Stimulated activated CD4-positive, alpha-beta T cell treated with anti-CD3 and anti-CD28 coated beads, Interleukin-4, amount 100 ng/mL, for 4 hours (primary cell): ENCODE results near the gene TAF12.
A peak's percentile ranks its signal among the peaks of the same experiment; 100 is the strongest.
"Not testable (repeated sequence)": the region's sequence is repeated elsewhere in the genome, so short reads cannot be mapped to it uniquely, and the experiment has no call there.

ENCODE experiments used
- DNase-seq, 2 experiments: peaks; one replicate each; pipeline ENCODE4 v3.0.0-alpha.2; 2020

The TAF12 gene, protein sequence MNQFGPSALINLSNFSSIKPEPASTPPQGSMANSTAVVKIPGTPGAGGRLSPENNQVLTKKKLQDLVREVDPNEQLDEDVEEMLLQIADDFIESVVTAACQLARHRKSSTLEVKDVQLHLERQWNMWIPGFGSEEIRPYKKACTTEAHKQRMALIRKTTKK

DNA sequence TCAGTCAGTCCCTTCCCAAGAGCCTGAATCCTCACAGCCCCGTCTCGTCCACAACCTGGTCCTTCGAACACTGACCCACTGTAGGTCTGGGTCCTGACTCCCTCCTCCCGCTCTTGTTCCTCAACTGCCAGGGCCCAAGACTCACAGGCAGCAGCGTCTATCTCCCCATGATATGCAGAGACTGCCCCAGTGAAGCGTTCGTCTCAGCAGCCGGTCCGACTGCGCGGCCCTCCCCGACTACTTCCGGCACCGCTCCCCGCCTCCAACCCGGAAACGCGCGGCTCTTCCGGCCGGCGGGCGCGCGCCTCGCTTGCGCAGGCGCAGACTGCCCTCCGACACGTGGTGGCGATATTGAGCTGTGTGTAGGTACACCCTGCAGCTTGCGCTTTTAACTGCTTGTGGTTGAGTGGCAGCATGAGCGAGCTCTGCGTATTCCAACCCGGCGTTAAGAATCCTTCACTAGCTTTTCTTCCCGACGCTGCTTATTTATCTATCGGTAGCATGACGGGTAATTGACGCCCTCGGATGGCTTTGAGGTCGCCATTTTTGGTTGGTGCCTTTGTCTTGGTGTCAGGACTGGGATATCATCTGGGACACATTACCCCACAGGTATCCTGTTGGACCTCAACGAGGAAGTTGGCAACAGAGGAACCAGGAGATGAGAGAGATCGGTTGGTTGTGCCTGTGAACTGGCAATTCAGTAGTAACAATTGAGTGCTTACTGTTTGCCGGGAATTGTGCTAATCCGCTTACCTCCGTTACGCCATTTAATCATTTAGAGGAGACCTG, at the start of gene TAF12:
Gene TAF12 (minus strand): TSS at position 221 of the 789 bp plus-strand sequence. CDS start 20,986 bp downstream, outside the sequence.
- DNase-seq, result peak; percentile 86 to 92

DNA sequence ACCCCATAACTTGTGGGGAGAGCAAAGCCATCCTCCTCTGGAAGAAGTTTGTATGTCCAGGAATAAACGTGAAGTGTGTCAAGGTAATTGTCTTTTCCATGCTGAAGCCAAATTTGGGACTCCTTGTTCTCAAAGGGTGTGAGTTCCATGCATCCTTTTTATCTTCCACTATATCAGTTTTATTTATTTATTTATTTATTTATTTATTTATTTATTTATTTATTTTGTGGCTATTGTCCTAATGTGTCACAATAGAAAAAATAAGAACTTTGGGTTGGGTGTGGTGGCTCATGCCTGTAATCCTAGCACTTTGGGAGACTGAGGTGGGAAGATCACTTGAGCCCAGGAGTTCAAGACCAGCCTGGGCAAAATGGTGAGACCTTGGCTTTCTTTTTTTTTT, 48.8 kb upstream of the TAF12 start:
- not testable (repeated sequence) for DNase-seq

DNA sequence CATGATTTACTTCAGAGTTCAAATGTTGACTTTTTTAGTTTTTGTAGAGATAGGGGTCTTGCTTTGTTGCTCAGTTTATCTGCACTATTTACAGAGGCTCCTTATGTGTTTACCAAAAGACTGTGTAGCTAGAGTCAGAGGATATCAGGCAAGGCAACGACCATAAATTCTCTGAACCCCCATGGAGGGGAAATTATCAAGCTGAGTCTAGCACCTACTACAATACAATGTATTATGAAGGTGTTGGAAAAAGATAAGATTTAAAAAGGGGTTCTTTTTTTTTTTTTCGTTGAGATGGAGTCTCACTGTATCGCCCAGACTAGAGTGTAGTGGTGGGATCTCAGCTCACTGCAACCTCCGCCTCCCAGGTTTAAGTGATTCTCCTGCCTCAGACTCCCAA, 42.1 kb upstream of the TAF12 start:
- no peak for DNase-seq

DNA sequence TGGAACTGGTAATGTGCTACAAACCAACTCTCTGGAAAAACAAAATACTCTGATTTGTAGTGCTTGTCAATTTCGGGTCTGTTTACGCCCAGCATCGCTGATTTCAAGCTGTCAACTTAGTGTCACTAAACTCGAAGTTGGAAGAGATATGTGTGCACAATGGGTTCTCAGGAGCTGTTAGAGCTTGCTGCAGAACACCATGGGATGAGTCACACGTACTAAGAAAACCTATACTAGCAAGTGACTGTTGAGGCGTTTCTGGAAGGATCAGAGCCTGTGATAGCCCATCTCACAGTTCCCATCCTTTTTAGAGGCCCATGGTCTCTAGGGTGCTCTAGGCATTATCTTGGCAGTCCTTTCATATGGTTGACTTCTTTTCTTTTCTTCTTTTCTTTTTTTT, 40.0 kb upstream of the TAF12 start:
- no peak for DNase-seq

DNA sequence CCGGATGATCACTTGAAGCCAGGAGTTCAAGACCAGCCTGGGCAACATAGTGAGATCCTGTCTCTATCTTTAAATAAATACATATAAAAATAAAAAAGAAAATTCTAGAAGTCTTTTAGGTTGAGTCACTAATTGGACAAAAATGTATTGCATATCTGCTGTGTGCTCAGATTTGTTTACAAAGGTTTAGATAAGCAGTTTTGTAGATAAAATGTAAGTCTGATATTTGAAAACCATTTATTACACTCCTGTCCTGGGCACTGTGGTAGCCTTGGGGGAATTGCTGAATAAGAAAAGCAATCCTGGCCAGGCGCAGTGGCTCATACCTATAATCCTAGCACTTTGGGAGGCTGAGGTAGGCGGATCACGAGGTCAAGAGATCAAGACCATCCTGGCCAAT, 37.3 kb upstream of the TAF12 start:
- DNase-seq, result no peak

DNA sequence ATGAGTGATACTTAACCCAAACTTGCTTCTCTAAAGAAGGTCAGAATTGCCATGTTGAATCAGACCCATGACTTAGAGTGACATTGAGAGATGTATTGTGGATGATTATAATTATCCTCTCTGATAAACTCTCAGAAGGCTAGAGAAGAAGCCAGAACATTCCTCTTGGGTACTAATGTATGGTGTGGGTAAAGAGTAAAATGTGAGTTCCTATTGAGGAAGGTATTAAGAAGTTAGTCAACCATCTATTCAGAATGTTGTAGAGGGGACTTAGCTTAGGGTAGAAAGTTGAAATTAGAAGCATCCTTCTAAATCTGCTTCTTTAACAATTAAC, 33.0 kb upstream of the TAF12 start:
- no peak for DNase-seq

DNA sequence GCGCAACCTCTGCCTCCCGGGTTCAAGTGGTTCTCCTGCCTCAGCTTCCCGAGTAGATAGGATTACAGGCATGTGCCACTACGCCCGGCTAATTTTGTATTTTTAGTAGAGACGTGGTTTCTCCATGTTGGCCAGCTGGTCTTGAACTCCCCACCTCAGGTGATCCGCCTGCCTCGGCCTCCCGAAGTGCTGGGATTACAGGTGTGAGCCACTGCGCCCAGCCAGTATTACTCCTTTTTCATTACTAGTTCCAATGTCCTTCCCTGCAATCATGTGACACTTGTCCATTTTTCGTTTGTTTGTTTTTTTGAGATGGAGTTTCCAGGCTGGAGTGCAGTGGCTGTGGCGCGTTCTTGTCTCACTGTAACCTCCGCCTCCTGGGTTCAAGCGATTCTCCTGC, 30.1 kb upstream of the TAF12 start:
- not testable (repeated sequence) for DNase-seq

DNA sequence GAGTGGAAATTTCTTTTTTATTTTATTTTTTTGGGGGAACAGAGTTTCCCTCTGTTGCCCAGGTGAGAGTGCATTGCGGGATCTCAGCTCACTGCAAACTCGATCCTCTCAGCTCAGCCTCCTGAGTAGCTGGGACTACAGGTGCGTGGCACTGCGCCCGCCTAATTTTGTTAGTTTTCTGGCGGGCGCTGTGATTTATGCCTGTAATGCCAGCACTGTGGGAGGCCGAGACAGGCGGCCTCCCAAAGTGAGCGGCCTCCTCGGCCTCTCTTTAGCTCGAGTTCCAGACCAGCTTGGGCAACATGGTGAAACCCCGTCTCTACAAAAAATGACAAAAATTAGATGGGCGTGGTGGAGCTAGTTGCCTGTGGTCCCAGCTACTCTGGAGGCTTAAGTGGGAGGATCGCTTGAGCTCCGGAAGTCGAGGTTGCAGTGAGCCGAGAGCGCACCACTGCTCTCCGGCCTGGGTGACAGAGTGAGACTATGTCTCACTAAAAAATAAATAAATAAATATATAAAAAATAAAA, 28.4 kb upstream of the TAF12 start:
- DNase-seq, result no peak

DNA sequence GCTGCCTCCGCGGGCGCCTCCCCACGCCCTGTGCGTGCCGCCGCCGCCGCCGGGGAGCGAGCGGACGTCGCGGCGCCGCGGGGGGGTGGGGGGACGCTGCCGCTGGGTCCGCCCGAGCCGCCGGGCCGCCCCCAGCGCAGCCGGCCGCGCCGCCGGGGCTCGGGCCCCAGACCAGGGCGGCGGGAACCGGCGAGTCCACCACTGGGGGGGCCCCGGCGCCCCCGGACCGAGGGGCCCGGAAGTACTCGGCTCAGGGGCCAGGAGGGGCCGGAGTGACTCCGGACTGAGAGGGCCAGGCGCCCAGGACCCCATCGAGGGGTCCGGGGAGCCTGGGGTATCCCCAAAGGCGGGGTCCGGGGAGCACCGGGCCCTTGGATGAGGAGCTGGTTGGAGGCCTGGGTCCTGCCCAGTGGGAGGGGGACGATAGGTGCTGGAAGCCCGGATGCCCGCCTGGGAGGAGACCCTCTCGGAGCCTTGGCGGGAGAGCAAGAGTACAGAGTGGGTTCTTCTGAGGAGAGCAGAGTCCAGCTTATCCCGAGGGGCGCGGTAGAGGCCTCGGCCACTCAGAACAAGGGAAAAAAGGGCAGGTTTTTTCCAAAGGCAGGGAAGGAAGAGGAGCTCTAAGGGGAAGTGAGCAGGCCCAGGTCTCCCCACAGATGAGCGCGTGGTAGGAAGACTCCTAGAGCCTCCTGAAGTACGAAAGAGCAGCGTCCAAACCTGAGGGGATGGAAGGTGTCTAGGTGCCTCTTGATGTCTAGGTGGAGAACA, 26.3 kb upstream of the TAF12 start:
- DNase-seq, result peak; percentile 25 to 39

DNA sequence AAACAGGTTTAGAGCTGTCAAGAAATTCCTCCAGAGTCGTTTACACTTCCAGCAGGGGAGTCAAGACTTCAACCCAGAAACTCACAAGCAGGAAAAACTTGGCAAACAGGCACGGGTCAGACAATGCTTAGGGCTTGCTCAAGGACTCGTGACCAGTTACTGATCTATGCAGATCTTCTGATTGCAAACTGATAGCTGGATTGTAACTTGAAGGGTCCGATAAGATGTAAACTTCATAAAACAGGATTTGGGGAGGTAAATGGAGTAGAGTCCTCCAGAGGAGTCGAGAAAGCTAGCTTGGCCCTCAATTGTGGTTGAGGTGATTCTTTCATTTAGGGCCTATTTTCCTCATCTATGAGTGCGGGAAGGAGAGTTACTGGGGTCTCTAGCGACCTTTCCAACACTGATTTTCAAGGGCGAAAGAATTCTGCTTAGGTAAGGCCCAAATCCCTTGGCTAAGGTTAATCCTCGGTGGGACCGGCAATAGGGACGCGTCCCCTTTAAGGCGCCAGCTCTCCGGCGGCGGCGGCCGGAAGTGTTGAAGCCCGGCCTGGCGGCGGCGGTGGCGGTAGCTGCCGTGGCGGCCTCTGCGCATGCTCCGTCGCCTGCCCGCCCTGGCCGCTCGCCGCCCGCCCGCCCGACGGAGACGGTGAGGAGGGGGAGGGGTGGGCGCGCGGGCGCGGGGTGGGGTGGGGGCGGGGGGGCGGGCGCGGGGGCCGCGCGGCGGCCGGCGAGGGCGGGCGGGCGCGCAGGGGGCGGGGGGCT, 25.5 kb upstream of the TAF12 start, which contains the start of gene GMEB1:
Gene GMEB1 (plus strand): TSS at position 594 of the 765 bp plus-strand sequence. CDS start 14,829 bp downstream, outside the sequence.
- peak; percentile 81 to 85 for DNase-seq

DNA sequence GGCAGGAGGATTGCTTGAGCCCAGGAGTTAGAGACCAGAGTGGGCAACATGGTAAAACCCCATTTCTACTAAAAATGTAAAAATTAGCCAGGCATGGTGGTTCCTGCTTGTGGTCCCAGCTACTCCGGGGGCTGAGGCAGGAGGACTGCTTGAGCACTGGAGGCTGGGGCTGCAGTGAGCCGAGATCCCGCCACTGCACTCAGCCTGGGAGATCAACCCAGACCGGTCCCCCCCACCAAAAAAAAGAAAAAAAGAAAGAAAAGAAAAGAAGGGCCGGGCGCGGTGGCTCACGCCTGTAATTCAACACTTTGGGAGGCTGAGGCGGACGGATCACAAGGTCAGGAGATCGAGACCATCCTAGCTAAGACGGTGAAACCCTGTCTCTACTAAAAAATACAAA, 23.9 kb upstream of the TAF12 start:
- no peak for DNase-seq

DNA sequence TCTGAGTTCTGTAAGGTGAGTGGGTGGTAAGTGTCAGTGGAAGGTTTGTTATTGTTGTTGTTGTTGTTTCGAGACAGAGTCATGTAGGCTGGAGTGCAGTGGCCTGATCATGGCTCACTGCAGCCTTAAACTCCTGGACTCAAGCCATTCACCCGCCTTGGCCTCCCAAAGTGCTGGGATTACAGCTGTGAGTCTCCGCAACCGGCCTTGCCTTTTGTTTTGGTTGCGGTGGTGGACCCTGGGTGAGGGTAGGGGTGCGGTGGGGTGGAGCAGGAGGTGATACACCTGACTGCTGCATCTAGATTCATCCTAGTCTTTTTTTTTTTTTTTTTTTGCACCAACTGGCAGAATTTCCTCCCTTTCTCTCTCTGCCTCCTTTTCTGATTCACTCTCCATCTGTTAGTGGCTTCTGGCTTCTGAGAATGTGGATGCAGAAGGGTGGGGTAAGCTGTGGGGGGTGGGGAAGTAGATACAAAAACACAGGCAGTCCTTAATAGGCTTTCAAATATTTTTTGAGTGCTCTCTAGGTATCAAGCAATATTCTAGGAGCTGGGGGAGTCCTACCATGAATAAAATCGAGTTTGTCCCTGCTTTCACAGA, 21.1 kb upstream of the TAF12 start:
- no peak for DNase-seq

DNA sequence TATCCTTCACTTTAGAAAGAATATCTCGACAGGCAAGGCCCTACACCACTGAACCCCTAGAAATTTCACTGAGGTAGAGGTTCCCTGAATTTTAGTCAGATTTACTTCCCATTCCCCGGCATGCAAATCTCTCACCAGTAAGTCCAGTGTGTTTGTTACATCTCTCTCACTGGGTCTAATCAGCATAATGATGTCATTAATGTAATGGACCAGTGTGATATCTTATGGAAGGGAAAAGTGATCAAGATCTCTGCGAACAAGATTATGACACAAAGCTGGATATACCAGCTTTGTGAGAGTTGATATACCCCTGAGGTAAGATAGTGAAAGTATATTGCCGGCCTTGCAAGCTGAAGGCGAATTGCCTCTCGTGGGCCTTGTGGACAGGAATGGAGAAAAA, 13.5 kb upstream of the TAF12 start:
- no peak for DNase-seq

DNA sequence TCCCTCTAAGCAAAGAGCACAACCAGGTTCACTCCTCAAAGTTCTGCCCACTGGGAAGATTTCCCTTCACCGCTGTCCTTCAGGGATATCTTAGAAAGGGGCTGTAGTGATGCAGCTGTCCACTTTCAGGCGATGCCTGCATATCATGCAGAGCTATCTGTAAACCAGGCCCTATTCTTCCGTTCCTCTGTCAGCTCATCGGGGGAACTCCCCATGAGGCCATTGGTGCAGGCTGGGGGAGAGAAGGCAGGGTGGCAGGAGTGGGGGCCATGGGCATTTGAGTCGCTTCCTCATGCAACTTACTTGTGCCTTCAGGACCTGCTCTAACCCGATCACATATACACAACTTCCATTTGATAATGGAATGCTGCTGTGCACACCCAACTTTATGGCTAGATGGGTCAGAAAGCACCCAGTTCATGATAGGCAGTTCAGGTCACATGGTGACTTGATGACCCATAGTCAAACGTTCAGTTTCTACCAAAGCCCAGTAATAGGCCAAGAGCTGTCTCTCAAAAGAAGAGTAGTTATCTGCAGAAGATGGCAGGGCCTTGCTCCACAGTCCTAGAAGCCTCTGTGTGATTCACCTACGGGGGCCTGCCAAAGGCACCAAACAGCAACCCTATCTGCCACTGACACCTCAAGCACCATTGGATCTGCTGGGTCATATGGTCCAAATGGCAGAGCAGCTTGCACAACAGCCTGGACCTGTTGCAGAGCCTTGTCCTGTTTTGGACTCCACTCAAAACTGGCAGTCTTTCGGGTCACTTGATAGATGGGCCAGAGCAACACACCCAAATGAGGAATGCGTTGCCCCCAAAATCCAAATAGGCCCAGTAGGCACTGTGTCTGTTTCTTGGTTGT, 12.8 kb upstream of the TAF12 start:
- DNase-seq, result not testable (repeated sequence)

DNA sequence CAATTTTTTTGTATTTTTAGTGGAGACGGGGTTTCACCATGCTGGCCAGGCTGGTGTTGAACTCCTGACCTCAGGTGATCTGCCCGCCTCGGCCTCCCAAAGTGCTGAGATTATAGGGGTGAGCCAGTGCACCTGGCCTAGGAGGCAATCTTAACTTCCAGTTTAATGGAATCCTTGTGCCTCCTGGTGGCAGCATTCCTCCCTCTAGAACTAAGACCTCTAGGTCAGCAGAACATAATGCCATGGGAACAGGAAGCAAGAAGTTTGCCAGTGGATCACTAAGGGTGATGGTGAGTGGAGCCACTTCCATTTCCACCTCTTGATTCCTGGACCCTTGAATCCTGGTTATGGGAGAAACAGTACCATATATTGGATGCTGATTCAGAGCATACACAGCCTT, 11.0 kb upstream of the TAF12 start:
- DNase-seq, result not testable (repeated sequence)

DNA sequence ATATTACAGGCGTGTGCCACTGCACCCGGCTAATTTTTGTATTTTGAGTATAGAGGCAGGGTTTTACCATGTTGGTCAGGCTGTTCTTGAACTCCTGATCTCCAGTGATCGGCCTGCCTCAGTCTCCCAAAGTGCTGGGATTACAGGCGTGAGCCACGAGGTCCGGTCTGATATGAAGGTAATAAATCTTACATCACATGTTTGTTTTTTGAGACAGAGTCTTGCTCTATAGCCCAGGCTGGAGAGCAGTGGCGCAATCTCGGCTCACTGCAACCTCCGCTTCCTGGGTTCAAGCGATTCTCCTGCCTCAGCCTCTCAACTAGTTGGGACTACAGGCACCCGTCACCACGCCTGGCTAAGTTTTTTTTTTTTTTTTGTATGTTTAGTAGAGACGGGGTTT, 10.2 kb upstream of the TAF12 start:
- DNase-seq, result not testable (repeated sequence)

DNA sequence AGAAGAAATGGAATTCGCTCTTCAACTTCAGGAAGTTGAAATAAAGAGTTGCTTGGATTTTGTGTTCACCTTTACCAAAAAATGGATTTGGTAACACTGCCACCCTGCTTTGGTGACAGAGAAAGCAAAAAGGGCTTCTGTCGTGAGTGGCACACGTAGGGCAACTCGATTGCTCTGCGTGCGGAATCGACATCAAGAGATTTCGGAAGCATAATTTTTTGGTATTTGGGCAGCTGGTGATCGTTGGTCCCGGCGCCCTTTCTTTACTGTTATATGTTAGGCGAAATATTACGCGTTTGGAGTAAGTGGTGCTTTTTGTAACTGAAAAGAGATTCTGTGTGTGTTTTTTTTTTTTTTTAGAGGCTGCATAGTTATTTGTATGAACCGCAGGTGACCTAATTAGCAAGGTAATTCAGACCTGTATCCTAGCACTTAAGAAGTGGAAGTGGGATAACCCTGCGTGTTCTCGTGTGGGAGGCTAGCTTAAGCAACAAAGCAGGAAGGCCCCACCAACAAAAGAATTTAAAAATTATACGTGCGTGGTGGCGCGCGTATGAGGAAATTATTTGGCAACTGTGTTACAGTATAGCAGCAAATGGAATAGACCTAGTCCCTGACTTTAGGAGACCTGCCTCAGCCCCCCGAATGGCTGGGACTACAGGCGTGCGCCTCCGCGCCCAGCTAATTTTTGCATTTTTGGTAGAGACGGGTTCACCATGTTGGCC, 5.8 kb upstream of the TAF12 start, which contains the start of gene RNU11:
Gene RNU11 (plus strand): TSS at position 127 of the 725 bp plus-strand sequence.
- peak; percentile 82 to 88 for DNase-seq

DNA sequence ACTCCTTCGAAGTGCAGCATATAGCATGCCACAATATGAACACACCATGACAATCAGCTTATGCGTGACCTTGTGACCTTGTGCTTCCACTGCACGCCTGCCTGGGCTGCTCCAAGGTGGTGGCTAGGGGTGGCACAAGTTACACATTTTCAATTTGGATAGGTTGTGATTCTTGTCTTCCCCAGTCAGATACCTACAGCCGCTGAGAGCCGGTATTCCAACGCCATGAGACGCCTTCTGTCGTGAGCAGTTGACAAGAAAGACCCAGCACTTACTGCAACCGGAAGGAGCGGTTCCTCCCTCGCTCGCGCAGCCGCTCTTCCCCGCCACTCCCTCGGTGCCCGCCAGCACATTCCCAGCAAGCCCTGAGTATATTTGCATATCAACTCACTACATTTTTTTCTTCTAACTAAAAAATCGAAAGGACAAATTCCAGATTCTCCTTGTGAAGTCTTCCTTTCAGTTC, 5.2 kb upstream of the TAF12 start:
- peak; percentile 78 to 90 for DNase-seq

DNA sequence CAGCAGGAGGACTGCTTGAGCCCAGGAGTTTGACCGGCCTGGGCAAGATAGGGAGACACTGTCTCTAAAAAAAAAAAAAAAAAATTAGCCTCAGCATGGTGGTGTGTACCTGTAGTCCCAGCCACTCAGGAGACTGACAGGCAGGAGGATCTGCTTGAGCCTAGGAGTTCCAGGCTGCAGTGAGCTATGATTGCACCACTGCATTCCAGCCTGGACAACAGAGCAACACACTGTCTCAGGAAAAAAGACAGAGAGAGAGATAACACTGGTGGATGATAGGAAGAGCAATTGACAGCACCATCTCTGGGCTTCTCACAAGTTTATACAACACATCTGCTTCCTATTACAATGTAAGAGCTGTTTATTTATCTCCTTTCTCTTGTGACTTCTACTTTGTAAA, 3.2 kb upstream of the TAF12 start:
- DNase-seq, result no peak

DNA sequence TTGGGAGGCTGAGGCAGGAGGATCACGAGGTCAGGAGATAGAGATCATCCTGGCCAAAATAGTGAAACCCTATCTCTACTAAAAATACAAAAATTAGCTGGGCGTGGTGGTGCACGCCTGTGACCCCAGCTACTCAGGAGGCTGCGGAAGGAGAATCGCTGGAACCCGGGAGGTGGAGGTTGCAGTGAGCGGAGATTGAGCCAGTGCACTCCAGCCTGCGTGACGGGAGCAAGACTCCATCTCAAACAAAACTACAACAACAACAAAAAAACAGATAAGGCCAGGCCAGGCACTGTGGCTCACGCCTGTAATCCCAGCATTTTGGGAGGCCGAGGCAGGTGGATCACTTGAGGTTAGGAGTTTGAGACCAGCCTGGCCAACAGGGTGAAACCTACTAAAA, 2.5 kb upstream of the TAF12 start:
- not testable (repeated sequence) for DNase-seq
